ENCODE data around the gene ZBTB47. TPM values are rescaled to one million over a fixed set of nuclear protein-coding genes. Genes with fewer than 3 reads are reported as not detected.
A peak's percentile ranks its signal among the peaks of the same experiment; 100 is the strongest.

Gene ZBTB47
- total and polyA plus RNA-seq, 2 donors (not counting 3 experiments of a cell fraction or from before 2014, with no cell fraction given): 10.6 to 14.5 TPM

DNA sequence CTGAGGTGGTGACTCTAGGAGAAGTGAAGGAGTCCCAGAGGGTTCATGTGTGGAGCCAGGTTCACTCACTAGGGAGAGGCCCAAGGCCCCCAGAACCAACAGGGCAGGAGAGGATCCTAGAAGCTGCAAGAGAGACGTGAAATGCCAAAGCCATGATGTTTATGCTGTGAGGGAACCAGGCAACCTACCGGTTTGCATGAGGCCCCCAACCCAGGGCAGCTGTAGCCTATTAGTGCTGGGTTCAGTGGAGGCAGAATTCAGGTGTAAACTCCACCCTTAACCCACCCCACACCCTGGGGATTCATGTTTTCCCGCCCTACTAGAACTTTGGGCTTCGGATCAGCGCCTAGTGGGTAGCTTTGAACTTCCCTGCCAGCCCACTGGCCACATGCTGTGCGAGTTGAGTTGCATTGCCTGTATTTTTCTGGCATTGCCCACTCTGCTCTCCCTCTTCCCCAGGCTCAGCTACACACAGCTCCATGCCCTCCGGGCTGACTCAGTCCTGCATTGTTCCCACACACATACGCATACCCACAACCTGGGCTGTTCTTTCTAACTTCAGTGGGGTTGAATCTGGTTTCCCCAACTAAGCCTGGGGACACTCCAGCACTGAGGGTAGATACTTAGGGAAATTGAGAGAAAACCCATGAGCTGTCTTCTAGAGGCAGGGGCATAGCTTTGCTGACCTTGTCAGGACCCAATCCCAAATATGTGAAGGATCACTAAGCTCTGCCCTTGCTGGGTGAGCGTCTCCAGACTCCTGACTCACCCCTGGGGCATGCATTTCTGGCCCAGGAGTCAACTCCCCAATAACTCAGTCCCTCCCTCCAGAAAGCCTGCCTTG, 2.0 kb upstream of the ZBTB47 start:
- DNase-seq (ENCODE audit: low read depth, low spot score): no peak
- H3K4me2 ChIP-seq (ENCODE audit: insufficient read depth, low read length): no peak overlapping the region
- ChIA-PET CTCF (interaction anchor here (1.1 to 2.0 kb wide), 6 partner anchors 10 to 104 kb away, joined by 3 to 15 read pairs (median 4); partner anchors contain the start of gene SEC22C), POLR2A (no interaction called here)
- H3K27me3 ChIP-seq (ENCODE audit: control insufficient read depth in 2 of 2, insufficient read depth in 2 of 2, low read length in 2 of 2): no peaks in the 10 kb centered on the region
- no peaks in the 10 kb centered on the region for H4K20me1 ChIP-seq (replicated peaks; ENCODE audit: control insufficient read depth, extremely low read depth, insufficient read depth, low read length)
- intact Hi-C loops (cut with micrococcal nuclease): loop anchor here (1.0 kb wide), 1 partner anchor 93 kb away; no protein-coding TSS in a partner anchor
- no peak overlapping the region for H3K27ac ChIP-seq (ENCODE audit: insufficient read depth, low read depth, low read length)
- dilution Hi-C loops (cut with MboI; ENCODE audit: extremely low pct_ligation_motif_present, low sequenced_read_pairs): no loop called here
- H3K9me3 ChIP-seq (replicated peaks; ENCODE audit: control insufficient read depth, insufficient read depth, low read length): no peaks in the 10 kb centered on the region
- TF ChIP-seq EZH2 (IDR thresholded peaks at IDR 0.05; ENCODE audit: borderline replicate concordance, low read depth, low read length, severe bottlenecking): no peak
- no peak overlapping the region for H2AFZ ChIP-seq (ENCODE audit: low read depth, low read length)
- no peak overlapping the region for H3K4me3 ChIP-seq (replicated peaks in 1 of 3; ENCODE audit: insufficient read depth in 1 of 3, low read depth in 1 of 3, low read length in 3 of 3)
- H3K9ac ChIP-seq (replicated peaks; ENCODE audit: extremely low read depth, insufficient read depth, low read length): no peak overlapping the region
- peak; percentile 12 for FAIRE-seq
- H3K4me1 ChIP-seq (ENCODE audit: control insufficient read depth, extremely low read depth, insufficient read depth, low read length): peaks cover 36% of the 10 kb centered on the region
- H3K9me1 ChIP-seq (replicated peaks; ENCODE audit: control insufficient read depth, extremely low read depth, insufficient read depth, low read length): no peaks in the 10 kb centered on the region
- no TSS peak for BruUV-seq (replicated peaks)
- peaks cover 7 to 9% of the 10 kb centered on the region in 2 experiments for H3K36me3 ChIP-seq (ENCODE audit: control insufficient read depth in 2 of 2, extremely low read depth in 1 of 2, insufficient read depth in 2 of 2, low read length in 2 of 2)
- H3K79me2 ChIP-seq (ENCODE audit: control insufficient read depth, insufficient read depth, low read length): peaks cover 34% of the 10 kb centered on the region

- intact Hi-C loops (cut with micrococcal nuclease): loop anchor here (1.0 kb wide), 1 partner anchor 92 kb away; no protein-coding TSS in a partner anchor
- POLR2A ChIA-PET: no interaction called here
- peaks cover 36% of the 10 kb centered on the region for H3K4me1 ChIP-seq (ENCODE audit: control insufficient read depth, extremely low read depth, insufficient read depth, low read length)
These were observed 1.3 kb upstream of the ZBTB47 start for GRCh38 chr3:42652251-42652610.

More at GRCh38 chr3:42652251-42652610, 1.3 kb upstream of the ZBTB47 start:
- no peaks in the 10 kb centered on the region for H3K9me1 ChIP-seq (replicated peaks; ENCODE audit: control insufficient read depth, extremely low read depth, insufficient read depth, low read length)
- no peaks in the 10 kb centered on the region for H4K20me1 ChIP-seq (replicated peaks; ENCODE audit: control insufficient read depth, extremely low read depth, insufficient read depth, low read length)
- dilution Hi-C loops (cut with MboI; ENCODE audit: extremely low pct_ligation_motif_present, low sequenced_read_pairs): no loop called here
- no peak overlapping the region for H2AFZ ChIP-seq (ENCODE audit: low read depth, low read length)
- H3K9me3 ChIP-seq (replicated peaks; ENCODE audit: control insufficient read depth, insufficient read depth, low read length): no peaks in the 10 kb centered on the region
- CTCF ChIA-PET: interaction anchor here (1.0 to 2.0 kb wide), 8 partner anchors 10 to 105 kb away, joined by 3 to 15 read pairs (median 4); partner anchors contain the start of genes SEC22C and SS18L2
- H3K79me2 ChIP-seq (ENCODE audit: control insufficient read depth, insufficient read depth, low read length): peaks cover 37% of the 10 kb centered on the region
- peak overlapping the region; percentile 57 for H3K27ac ChIP-seq (ENCODE audit: insufficient read depth, low read depth, low read length)
- FAIRE-seq (no peak), DNase-seq (ENCODE audit: low read depth, low spot score) (no peak)
- TF ChIP-seq JUN (IDR thresholded peaks at IDR 0.05; ENCODE audit: borderline replicate concordance, insufficient read depth, insufficient read length, low read depth) (no peak), GATA2 (IDR thresholded peaks at IDR 0.05; ENCODE audit: insufficient read depth, insufficient read length, low read depth, low read length) (no peak), POLR2A (IDR thresholded peaks at IDR 0.05; ENCODE audit: low read depth, low read length) (no peak), POLR2AphosphoS5 (IDR thresholded peaks at IDR 0.05; ENCODE audit: insufficient read depth, low read depth, low read length) (no peak), FOS (IDR thresholded peaks at IDR 0.05; ENCODE audit: borderline replicate concordance, insufficient read depth, low read length) (no peak), EZH2 (IDR thresholded peaks at IDR 0.05; ENCODE audit: borderline replicate concordance, low read depth, low read length, severe bottlenecking) (no peak), MYC (IDR thresholded peaks at IDR 0.05; ENCODE audit: low read depth, low read length) (no peak)
- TF ChIP-seq, protein P1, sequence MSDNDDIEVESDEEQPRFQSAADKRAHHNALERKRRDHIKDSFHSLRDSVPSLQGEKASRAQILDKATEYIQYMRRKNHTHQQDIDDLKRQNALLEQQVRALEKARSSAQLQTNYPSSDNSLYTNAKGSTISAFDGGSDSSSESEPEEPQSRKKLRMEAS (IDR thresholded peaks at IDR 0.05; ENCODE audit: insufficient read depth, insufficient read length): no peak
- TF ChIP-seq, protein P2, sequence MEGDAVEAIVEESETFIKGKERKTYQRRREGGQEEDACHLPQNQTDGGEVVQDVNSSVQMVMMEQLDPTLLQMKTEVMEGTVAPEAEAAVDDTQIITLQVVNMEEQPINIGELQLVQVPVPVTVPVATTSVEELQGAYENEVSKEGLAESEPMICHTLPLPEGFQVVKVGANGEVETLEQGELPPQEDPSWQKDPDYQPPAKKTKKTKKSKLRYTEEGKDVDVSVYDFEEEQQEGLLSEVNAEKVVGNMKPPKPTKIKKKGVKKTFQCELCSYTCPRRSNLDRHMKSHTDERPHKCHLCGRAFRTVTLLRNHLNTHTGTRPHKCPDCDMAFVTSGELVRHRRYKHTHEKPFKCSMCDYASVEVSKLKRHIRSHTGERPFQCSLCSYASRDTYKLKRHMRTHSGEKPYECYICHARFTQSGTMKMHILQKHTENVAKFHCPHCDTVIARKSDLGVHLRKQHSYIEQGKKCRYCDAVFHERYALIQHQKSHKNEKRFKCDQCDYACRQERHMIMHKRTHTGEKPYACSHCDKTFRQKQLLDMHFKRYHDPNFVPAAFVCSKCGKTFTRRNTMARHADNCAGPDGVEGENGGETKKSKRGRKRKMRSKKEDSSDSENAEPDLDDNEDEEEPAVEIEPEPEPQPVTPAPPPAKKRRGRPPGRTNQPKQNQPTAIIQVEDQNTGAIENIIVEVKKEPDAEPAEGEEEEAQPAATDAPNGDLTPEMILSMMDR (IDR thresholded peaks at IDR 0.05; ENCODE audit: extremely low read depth in 1 of 2, insufficient read depth in 1 of 2, low read depth in 1 of 2, low read length in 2 of 2): no peak
- H3K9ac ChIP-seq (replicated peaks; ENCODE audit: extremely low read depth, insufficient read depth, low read length): no peak overlapping the region
- H3K4me2 ChIP-seq (ENCODE audit: insufficient read depth, low read length): peak overlapping the region; percentile 79
- no peak overlapping the region for H3K4me3 ChIP-seq (replicated peaks in 1 of 3; ENCODE audit: insufficient read depth in 1 of 3, low read depth in 1 of 3, low read length in 3 of 3)
- BruUV-seq (replicated peaks): no TSS peak
- H3K27me3 ChIP-seq (ENCODE audit: control insufficient read depth in 2 of 2, insufficient read depth in 2 of 2, low read length in 2 of 2): no peaks in the 10 kb centered on the region
- H3K36me3 ChIP-seq (ENCODE audit: control insufficient read depth in 2 of 2, extremely low read depth in 1 of 2, insufficient read depth in 2 of 2, low read length in 2 of 2): peaks cover 6 to 9% of the 10 kb centered on the region in 2 experiments
